Osteocyte (in vitro differentiated cells): Measurements from ENCODE around the gene ULK3. TPM values are rescaled to one million over a fixed set of nuclear protein-coding genes. Genes with fewer than 3 reads are reported as not detected.

ENCODE experiments used
- DNase-seq: peaks from one replicate; pipeline ENCODE4 v3.0.0; 2021; ENCODE audit warnings: mixed read lengths; ENCODE audit not compliant: unreplicated experiment; ENCODE audit errors: extremely low spot score
- H3K27ac Mint-ChIP-seq: one replicate; pipeline ENCODE4 v1.8.0; 2021; ENCODE audit warnings: mild to moderate bottlenecking, mixed read lengths; ENCODE audit not compliant: unreplicated experiment
- H3K27me3 Mint-ChIP-seq: one replicate; pipeline ENCODE4 v1.8.0; 2021; ENCODE audit warnings: mixed read lengths; ENCODE audit not compliant: unreplicated experiment
- H3K36me3 Mint-ChIP-seq: one replicate; pipeline ENCODE4 v1.8.0; 2021; ENCODE audit warnings: mixed read lengths; ENCODE audit not compliant: unreplicated experiment
- H3K4me1 Mint-ChIP-seq: one replicate; pipeline ENCODE4 v1.8.0; 2021; ENCODE audit warnings: mixed read lengths; ENCODE audit not compliant: unreplicated experiment
- H3K4me3 Mint-ChIP-seq: one replicate; pipeline ENCODE4 v1.8.0; 2021; ENCODE audit warnings: mild to moderate bottlenecking, moderate library complexity, mixed read lengths; ENCODE audit not compliant: unreplicated experiment
- H3K9me3 Mint-ChIP-seq: one replicate; pipeline ENCODE4 v1.8.0; 2021; ENCODE audit warnings: mixed read lengths; ENCODE audit not compliant: unreplicated experiment
- CTCF ChIP-seq: fragments of 200-600 bp; sonication (generic); IDR thresholded peaks from 2 replicates; pipeline ENCODE4 v1.5.0; 2021; ENCODE audit warnings: antibody characterized with exemption, mild to moderate bottlenecking, moderate library complexity
- total RNA-seq: library from RNA; stranded (reverse); gene quantifications from 2 replicates; pipeline ENCODE4 v1.2.1, GENCODE V29; 2021

The ULK3 gene
- total RNA-seq, 1 donor from 2014 or later = 32.4 TPM

GRCh38 chr15:74791667-74792066 is 51.3 kb downstream of the ULK3 start:
- Mint-ChIP-seq H3K36me3 (peaks cover 3% of the 10 kb centered on the region), H3K4me3 (no peak overlapping the region), H3K27me3 (no peaks in the 10 kb centered on the region), H3K27ac (peak overlapping the region; percentile 90), H3K9me3 (no peaks in the 10 kb centered on the region), H3K4me1 (peaks cover 62% of the 10 kb centered on the region)
- no peak for DNase-seq
- no peak for TF ChIP-seq CTCF

GRCh38 chr15:74791007-74791406 is 51.9 kb downstream of the ULK3 start:
- no peak for DNase-seq
- H3K4me3 Mint-ChIP-seq = no peak overlapping the region
- H3K9me3 Mint-ChIP-seq = no peaks in the 10 kb centered on the region
- peak overlapping the region; percentile 90 for H3K27ac Mint-ChIP-seq
- peaks cover 1% of the 10 kb centered on the region for H3K36me3 Mint-ChIP-seq
- no peak for TF ChIP-seq CTCF
- peaks cover 64% of the 10 kb centered on the region for H3K4me1 Mint-ChIP-seq
- H3K27me3 Mint-ChIP-seq = no peaks in the 10 kb centered on the region

GRCh38 chr15:74790080-74790916 is 52.7 kb downstream of the ULK3 start:
- Mint-ChIP-seq H3K9me3 (no peaks in the 10 kb centered on the region), H3K4me1 (peaks cover 67% of the 10 kb centered on the region), H3K36me3 (no peaks in the 10 kb centered on the region), H3K4me3 (peak overlapping the region; percentile 45), H3K27me3 (no peaks in the 10 kb centered on the region), H3K27ac (peak overlapping the region; percentile 90)
- peak; percentile 92 for DNase-seq
- no peak for TF ChIP-seq CTCF

- TF ChIP-seq CTCF = no peak
- Mint-ChIP-seq H3K4me3 (peak overlapping the region; percentile 20), H3K9me3 (no peaks in the 10 kb centered on the region), H3K4me1 (peaks cover 70% of the 10 kb centered on the region), H3K27me3 (no peaks in the 10 kb centered on the region), H3K27ac (peak overlapping the region; percentile 90), H3K36me3 (no peaks in the 10 kb centered on the region)
- DNase-seq = no peak
Observed at GRCh38 chr15:74789741-74790079, 53.2 kb downstream of the ULK3 start.

- Mint-ChIP-seq H3K27ac (peak overlapping the region; percentile 90), H3K4me1 (peaks cover 73% of the 10 kb centered on the region), H3K36me3 (no peaks in the 10 kb centered on the region), H3K9me3 (no peaks in the 10 kb centered on the region), H3K27me3 (no peaks in the 10 kb centered on the region), H3K4me3 (peak overlapping the region; percentile 20)
- TF ChIP-seq CTCF = no peak
- no peak for DNase-seq
Observed at GRCh38 chr15:74789171-74789631, 53.8 kb downstream of the ULK3 start.
